Measurements from ENCODE around the gene KLK5. TPM values are rescaled to one million over a fixed set of nuclear protein-coding genes. Genes with fewer than 3 reads are reported as not detected.
"Not testable (repeated sequence)": the region's sequence is repeated elsewhere in the genome, so short reads cannot be mapped to it uniquely, and the experiment has no call there.

Gene KLK5
- total RNA-seq, 4 donors from 2014 or later, result 3.3 to 12.2 (median 9.7) TPM; not detected in 1

DNA sequence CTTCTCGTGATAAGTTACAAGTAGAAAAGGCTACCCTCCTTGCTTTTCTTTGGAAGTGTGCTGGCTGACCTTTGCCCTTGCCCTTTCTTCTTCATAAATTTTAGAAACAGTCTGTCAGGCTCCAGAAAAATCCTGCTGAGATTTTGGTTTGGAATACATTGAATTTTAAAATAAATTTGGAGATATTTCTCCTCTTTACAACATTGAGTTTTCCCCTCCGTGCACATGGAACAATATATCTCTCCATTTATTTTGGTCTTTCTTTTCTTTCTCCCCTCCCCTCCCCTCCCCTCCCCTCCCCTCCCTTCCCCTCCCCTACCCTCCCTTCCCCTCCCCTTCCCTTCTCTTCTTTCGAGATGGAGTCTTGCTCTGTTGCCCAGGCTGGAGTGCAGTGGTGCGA is 50.2 kb downstream of the KLK5 start:
- no peak for DNase-seq (ENCODE audit: low spot score)
- no peak for ATAC-seq (ENCODE audit: low FRiP score)
- TF ChIP-seq, protein P1, sequence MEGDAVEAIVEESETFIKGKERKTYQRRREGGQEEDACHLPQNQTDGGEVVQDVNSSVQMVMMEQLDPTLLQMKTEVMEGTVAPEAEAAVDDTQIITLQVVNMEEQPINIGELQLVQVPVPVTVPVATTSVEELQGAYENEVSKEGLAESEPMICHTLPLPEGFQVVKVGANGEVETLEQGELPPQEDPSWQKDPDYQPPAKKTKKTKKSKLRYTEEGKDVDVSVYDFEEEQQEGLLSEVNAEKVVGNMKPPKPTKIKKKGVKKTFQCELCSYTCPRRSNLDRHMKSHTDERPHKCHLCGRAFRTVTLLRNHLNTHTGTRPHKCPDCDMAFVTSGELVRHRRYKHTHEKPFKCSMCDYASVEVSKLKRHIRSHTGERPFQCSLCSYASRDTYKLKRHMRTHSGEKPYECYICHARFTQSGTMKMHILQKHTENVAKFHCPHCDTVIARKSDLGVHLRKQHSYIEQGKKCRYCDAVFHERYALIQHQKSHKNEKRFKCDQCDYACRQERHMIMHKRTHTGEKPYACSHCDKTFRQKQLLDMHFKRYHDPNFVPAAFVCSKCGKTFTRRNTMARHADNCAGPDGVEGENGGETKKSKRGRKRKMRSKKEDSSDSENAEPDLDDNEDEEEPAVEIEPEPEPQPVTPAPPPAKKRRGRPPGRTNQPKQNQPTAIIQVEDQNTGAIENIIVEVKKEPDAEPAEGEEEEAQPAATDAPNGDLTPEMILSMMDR (IDR thresholded peaks at IDR 0.05), result no peak

DNA sequence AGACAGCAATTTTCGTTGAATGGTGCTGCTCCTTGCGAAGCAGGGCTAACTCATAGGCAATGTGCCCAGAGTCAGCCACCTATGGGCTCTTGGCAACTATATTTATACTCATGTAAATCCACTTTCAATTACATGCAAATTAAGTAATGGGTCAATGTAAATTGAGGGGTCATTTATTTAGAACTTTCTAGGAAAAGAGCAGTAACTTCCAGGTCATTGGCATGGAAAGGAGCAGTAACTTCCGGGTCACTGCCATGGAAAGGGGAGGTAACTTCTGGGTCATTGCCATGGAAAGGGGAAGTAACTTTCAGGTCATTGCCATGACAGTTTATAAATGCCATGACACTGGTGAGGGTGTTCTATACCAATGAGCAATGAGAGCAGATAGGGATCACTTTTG is 53.3 kb downstream of the KLK5 start:
- DNase-seq (ENCODE audit: low spot score) (no peak), ATAC-seq (ENCODE audit: low FRiP score) (no peak)
- TF ChIP-seq, protein P1 (IDR thresholded peaks at IDR 0.05), result no peak

DNA sequence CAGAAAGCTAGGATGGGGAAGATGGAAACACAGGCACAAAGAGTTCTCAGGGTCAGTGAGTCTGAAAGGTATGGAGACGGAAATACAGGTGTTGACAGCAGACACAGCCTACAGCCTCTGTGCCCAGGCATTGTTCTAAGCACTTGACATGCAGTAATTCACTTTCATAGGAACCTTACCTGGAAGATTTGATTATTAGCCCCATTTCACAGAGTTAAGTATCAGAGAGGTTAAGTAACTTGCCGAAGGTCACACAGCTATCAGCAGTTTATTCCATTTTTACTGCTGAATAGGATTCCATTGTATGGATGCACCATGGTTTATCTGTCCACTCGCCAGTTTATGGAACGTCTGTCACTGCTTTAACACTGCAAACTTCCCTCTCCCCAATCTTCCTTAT is 54.8 kb downstream of the KLK5 start:
- ATAC-seq (ENCODE audit: low FRiP score), result no peak
- TF ChIP-seq, protein P1 (IDR thresholded peaks at IDR 0.05), result no peak
- no peak for DNase-seq (ENCODE audit: low spot score)

DNA sequence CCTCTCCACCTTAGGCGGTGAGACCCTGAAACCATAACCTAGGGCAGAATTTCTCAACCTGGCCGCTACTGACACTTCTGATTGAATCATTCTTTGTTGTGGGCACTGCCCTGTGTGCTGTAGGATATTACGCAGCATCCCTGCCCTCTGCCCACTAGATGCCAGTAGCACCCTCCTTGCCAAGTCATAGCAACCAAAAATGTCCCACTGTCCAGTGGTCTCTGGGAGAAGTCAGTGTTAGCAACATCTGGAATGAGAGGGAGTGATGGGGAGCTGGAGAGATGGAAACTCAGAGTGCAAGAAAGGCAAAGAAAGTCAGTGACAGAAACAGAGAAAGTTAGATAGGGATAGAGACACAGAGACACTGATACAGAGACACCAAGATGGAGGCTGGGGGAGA is 55.2 kb downstream of the KLK5 start:
- TF ChIP-seq, protein P1 (IDR thresholded peaks at IDR 0.05), result no peak
- ATAC-seq (ENCODE audit: low FRiP score) (no peak), DNase-seq (ENCODE audit: low spot score) (no peak)

DNA sequence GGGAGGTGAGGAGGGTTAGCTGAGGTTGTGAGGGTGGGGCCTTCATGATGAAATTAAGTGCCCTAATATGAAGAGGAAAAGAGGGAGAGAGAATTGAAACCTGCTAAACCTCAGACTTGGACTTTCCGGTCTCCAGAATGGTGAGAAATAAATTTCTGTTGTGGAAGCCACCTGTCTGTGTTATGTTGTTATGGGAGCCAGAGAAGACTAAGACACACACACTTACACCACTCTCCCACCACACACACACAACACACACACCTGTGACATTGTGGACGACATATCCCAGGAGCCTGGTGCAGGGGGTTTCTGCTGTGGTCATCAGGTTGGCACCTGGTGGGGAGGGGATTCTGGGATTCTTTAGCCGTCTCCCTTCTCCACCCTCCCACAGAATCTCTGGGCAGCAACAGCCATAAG is 55.6 kb downstream of the KLK5 start:
- TF ChIP-seq, protein P1 (IDR thresholded peaks at IDR 0.05), result no peak
- DNase-seq (ENCODE audit: low spot score), result no peak
- ATAC-seq (ENCODE audit: low FRiP score), result no peak

DNA sequence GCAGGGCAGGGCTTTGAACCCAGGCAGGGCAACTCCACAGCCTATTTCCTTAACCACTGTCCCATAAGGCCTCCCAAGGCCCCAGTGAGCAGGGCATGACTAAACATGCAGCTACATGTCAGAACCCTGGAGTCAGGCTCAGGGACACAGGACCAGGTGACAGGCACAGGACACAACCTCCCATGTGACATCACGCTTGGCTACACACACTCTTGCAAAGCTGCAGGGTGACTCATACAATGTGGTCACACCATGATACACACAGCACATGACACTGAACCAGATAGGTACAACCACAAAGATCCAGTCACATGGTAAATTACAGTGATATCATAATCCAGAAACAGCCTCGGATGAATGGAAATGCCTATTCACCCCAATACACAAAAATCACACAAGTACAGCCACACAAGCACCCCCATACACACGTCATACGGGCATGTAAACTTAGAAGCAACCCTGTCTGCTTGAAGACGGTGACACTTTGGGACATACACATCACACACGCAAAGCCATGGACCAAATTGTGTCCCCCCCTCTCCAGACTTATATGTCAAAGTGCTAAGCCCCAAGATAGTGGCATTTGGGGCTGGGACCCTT is 56.1 kb downstream of the KLK5 start:
- no peak for ATAC-seq (ENCODE audit: low FRiP score)
- TF ChIP-seq, protein P1 (IDR thresholded peaks at IDR 0.05), result no peak

DNA sequence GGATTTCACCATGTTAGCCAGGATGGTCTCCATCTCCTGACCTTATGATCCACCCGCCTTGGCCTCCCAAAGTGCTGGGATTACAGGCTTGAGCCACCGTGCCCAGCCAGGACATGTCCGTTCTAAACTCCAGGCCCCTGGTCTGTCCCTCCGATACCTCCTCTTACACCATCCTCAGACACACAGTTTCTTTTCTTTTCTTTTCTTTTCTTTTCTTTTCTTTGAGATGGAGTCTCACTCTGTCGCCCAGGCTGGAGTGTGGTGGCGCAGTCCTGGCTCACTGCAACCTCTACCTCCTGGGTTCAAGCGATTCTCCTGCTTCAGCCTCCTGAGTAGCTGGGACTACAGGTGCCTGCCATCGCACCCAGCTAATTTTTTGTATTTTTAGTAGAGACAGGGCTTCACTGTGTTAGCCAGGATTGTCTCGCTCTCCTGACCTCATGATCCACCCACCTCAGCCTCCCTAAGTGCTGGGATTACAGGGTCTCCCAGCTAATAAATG is 56.7 kb downstream of the KLK5 start:
- DNase-seq (ENCODE audit: low spot score); ATAC-seq (ENCODE audit: low FRiP score): not testable (repeated sequence)

More for the DNA sequence above, 56.1 kb downstream of the KLK5 start:
- DNase-seq (ENCODE audit: low spot score), result no peak

All from omental fat pad (tissue), 4 donors.